NCI-H2081 treated with DMSO at 0.1 percent for 48 hours (cell line): Measurements from ENCODE around the gene ZNF341.

Experiments
- DNase-seq: peaks from one replicate; lab custom pipeline; 2025; lab: John Stamatoyannopoulos, UW

The ZNF341 gene

GRCh38 chr20:33796263-33796906 lies 64.6 kb downstream of the ZNF341 start:
- DNase-seq = no peak

GRCh38 chr20:33796907-33797544 lies 65.2 kb downstream of the ZNF341 start:
- DNase-seq = no peak

GRCh38 chr20:33798444-33798843 lies 66.6 kb downstream of the ZNF341 start:
- DNase-seq = no peak

- no peak for DNase-seq
Measured at GRCh38 chr20:33803921-33804337, 72.1 kb downstream of the ZNF341 start.

- DNase-seq = no peak
Measured at GRCh38 chr20:33808388-33808787, 76.6 kb downstream of the ZNF341 start.

- no peak for DNase-seq
Measured at GRCh38 chr20:33810259-33810658, 78.5 kb downstream of the ZNF341 start.

- DNase-seq = peak; percentile 90
Measured at GRCh38 chr20:33810885-33811775, 79.3 kb downstream of the ZNF341 start, which contains the start of gene CHMP4B. TSS of gene CHMP4B (plus strand) at chr20:33811348. CDS start at chr20:33811469, 121 bp downstream.

- no peak for DNase-seq
Measured at GRCh38 chr20:33811776-33812151, 80.0 kb downstream of the ZNF341 start.

- no peak for DNase-seq
Measured at GRCh38 chr20:33812152-33812849, 80.5 kb downstream of the ZNF341 start.

- no peak for DNase-seq
Measured at GRCh38 chr20:33812908-33813462, 81.2 kb downstream of the ZNF341 start.

- no peak for DNase-seq
Measured at GRCh38 chr20:33814238-33814712, 82.5 kb downstream of the ZNF341 start.

GRCh38 chr20:33815671-33816070 lies 83.9 kb downstream of the ZNF341 start:
- no peak for DNase-seq

- no peak for DNase-seq
Measured at GRCh38 chr20:33816191-33816590, 84.4 kb downstream of the ZNF341 start.

GRCh38 chr20:33817411-33817810 lies 85.6 kb downstream of the ZNF341 start:
- DNase-seq = no peak

GRCh38 chr20:33819456-33819855 lies 87.7 kb downstream of the ZNF341 start:
- DNase-seq = no peak

GRCh38 chr20:33820362-33820761 lies 88.6 kb downstream of the ZNF341 start:
- DNase-seq = no peak

- DNase-seq = no peak
Measured at GRCh38 chr20:33821270-33821836, 89.6 kb downstream of the ZNF341 start.

GRCh38 chr20:33822423-33822822 lies 90.6 kb downstream of the ZNF341 start:
- no peak for DNase-seq

- DNase-seq = no peak
Measured at GRCh38 chr20:33822991-33823390, 91.2 kb downstream of the ZNF341 start.

GRCh38 chr20:33824852-33825251 lies 93.1 kb downstream of the ZNF341 start:
- DNase-seq = no peak
